SK-N-SH treated with all-trans-retinoic acid at 6 μM for 48 hours (cell line): ENCODE measurements around the gene IL36A.

Experiments
- ATAC-seq: fragments of 200-7000 bp; cut with Tn5 transposase; 3 replicates; pipeline ENCODE4 v1.9.1; 2020; ENCODE audit warnings: mild to moderate bottlenecking, moderate library complexity
- CSDC2 ChIP-seq: fragments of 250-450 bp; sonication (Bioruptor Pico); IDR thresholded peaks from 2 replicates; pipeline ENCODE4 v1.5.0; 2020; ENCODE audit warnings: mild to moderate bottlenecking, moderate library complexity
- GLIS3 ChIP-seq: fragments of 250-450 bp; sonication (Bioruptor Pico); IDR thresholded peaks from 2 replicates; pipeline ENCODE4 v1.5.0; 2020; ENCODE audit warnings: mild to moderate bottlenecking, moderate library complexity
- ISL1 ChIP-seq: fragments of 250-450 bp; sonication (Bioruptor Pico); IDR thresholded peaks from 2 replicates; pipeline ENCODE4 v2.1.2; 2022; ENCODE audit warnings: mild to moderate bottlenecking, moderate library complexity
- OSR1 ChIP-seq: fragments of 250-450 bp; sonication (Bioruptor Pico); IDR thresholded peaks from 2 replicates; pipeline ENCODE4 v1.8.0; 2022; ENCODE audit warnings: moderate library complexity, mild to moderate bottlenecking, inconsistent platforms
- PPARA ChIP-seq: fragments of 250-450 bp; sonication (Bioruptor Pico); IDR thresholded peaks from 2 replicates; pipeline ENCODE4 v1.5.0; 2020; ENCODE audit warnings: mild to moderate bottlenecking, borderline replicate concordance
- RARB ChIP-seq: fragments of 250-450 bp; sonication (Bioruptor Pico); IDR thresholded peaks from 2 replicates; pipeline ENCODE4 v1.8.0; 2021; ENCODE audit warnings: mild to moderate bottlenecking, moderate library complexity
- SNAI2 ChIP-seq: fragments of 250-450 bp; sonication (Bioruptor Pico); IDR thresholded peaks from 2 replicates; pipeline ENCODE4 v1.5.0; 2020; ENCODE audit warnings: mild to moderate bottlenecking, moderate library complexity
- TCF4 ChIP-seq: fragments of 250-450 bp; sonication (Bioruptor Pico); IDR thresholded peaks from 2 replicates; pipeline ENCODE4 v1.8.0; 2021; ENCODE audit warnings: mild to moderate bottlenecking, moderate library complexity, borderline replicate concordance
- ZFP3 ChIP-seq: fragments of 250-450 bp; sonication (Bioruptor Pico); IDR thresholded peaks from 2 replicates; pipeline ENCODE4 v1.5.0; 2020; ENCODE audit warnings: mild to moderate bottlenecking, moderate library complexity
- ZFP30 ChIP-seq: fragments of 450-650 bp; formaldehyde crosslinking; IDR thresholded peaks from 2 replicates; pipeline ENCODE4 v1.5.0; 2022; ENCODE audit warnings: mild to moderate bottlenecking, moderate library complexity
- ZNF565 ChIP-seq: fragments of 450-650 bp; formaldehyde crosslinking; conservative IDR thresholded peaks from 2 replicates; pipeline ENCODE4 v1.5.0; 2020; ENCODE audit warnings: low read depth, mild to moderate bottlenecking, moderate library complexity
- ZNF70 ChIP-seq: fragments of 450-650 bp; formaldehyde crosslinking; IDR thresholded peaks from 2 replicates; pipeline ENCODE4 v1.5.0; 2020; ENCODE audit warnings: mild to moderate bottlenecking, moderate library complexity
- TF ChIP-seq, protein P1 (sequence below): fragments of 250-450 bp; sonication (Bioruptor Pico); IDR thresholded peaks from 2 replicates; pipeline ENCODE4 v1.5.0; 2020; ENCODE audit warnings: mild to moderate bottlenecking, moderate library complexity
- TF ChIP-seq, protein P2 (sequence below): fragments of 250-450 bp; sonication (Bioruptor Pico); IDR thresholded peaks from 2 replicates; pipeline ENCODE4 v1.5.1; 2021; ENCODE audit warnings: mild to moderate bottlenecking, moderate library complexity
- TF ChIP-seq, protein P3 (sequence below): fragments of 250-450 bp; sonication (Bioruptor Pico); IDR thresholded peaks from 2 replicates; pipeline ENCODE4 v1.5.1; 2020; ENCODE audit warnings: low read depth, mild to moderate bottlenecking, moderate library complexity
- TF ChIP-seq, protein P4 (sequence below): fragments of 250-450 bp; sonication (Bioruptor Pico); IDR thresholded peaks from 2 replicates; pipeline ENCODE4 v1.8.0; 2021; ENCODE audit warnings: low read depth, mild to moderate bottlenecking, moderate library complexity, borderline replicate concordance
- TF ChIP-seq, protein P5 (sequence below): fragments of 250-450 bp; sonication (Bioruptor Pico); IDR thresholded peaks from 2 replicates; pipeline ENCODE4 v1.8.0; 2020; ENCODE audit warnings: mild to moderate bottlenecking, moderate library complexity, borderline replicate concordance

IL36A gene

DNA sequence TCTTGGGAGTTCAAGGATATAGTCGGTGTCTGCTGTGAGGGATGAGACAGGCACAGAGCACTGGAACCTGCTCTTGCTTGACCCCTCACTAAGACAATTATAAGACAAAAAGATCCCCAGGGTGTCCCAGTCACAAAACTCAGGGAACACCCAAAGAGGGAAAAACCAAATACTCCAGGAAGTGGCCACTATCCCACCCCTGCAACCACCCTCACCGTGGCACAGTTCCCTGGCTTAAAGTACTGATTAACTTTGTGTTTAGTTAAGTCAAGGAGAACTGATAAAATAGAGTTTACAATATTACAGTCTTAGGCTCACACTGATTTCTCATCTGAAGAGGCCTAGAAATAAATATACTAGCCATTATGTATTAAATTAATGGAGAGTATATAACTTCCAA is 33.9 kb downstream of the IL36A start:
- ATAC-seq = no peak
- TF ChIP-seq OSR1 (CRISPR knock-in tag) (no peak), RARB (CRISPR knock-in tag) (no peak), GLIS3 (CRISPR knock-in tag) (no peak), PPARA (CRISPR knock-in tag) (no peak), TCF4 (CRISPR knock-in tag) (no peak), ZNF70 (no peak), ZNF565 (CRISPR knock-in tag) (no peak), ZFP30 (CRISPR knock-in tag) (no peak), CSDC2 (CRISPR knock-in tag) (no peak), ISL1 (CRISPR knock-in tag) (no peak), ZFP3 (CRISPR knock-in tag) (no peak)
- TF ChIP-seq, protein P1, sequence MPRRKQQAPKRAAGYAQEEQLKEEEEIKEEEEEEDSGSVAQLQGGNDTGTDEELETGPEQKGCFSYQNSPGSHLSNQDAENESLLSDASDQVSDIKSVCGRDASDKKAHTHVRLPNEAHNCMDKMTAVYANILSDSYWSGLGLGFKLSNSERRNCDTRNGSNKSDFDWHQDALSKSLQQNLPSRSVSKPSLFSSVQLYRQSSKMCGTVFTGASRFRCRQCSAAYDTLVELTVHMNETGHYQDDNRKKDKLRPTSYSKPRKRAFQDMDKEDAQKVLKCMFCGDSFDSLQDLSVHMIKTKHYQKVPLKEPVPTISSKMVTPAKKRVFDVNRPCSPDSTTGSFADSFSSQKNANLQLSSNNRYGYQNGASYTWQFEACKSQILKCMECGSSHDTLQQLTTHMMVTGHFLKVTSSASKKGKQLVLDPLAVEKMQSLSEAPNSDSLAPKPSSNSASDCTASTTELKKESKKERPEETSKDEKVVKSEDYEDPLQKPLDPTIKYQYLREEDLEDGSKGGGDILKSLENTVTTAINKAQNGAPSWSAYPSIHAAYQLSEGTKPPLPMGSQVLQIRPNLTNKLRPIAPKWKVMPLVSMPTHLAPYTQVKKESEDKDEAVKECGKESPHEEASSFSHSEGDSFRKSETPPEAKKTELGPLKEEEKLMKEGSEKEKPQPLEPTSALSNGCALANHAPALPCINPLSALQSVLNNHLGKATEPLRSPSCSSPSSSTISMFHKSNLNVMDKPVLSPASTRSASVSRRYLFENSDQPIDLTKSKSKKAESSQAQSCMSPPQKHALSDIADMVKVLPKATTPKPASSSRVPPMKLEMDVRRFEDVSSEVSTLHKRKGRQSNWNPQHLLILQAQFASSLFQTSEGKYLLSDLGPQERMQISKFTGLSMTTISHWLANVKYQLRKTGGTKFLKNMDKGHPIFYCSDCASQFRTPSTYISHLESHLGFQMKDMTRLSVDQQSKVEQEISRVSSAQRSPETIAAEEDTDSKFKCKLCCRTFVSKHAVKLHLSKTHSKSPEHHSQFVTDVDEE = no peak
- TF ChIP-seq, protein P2, sequence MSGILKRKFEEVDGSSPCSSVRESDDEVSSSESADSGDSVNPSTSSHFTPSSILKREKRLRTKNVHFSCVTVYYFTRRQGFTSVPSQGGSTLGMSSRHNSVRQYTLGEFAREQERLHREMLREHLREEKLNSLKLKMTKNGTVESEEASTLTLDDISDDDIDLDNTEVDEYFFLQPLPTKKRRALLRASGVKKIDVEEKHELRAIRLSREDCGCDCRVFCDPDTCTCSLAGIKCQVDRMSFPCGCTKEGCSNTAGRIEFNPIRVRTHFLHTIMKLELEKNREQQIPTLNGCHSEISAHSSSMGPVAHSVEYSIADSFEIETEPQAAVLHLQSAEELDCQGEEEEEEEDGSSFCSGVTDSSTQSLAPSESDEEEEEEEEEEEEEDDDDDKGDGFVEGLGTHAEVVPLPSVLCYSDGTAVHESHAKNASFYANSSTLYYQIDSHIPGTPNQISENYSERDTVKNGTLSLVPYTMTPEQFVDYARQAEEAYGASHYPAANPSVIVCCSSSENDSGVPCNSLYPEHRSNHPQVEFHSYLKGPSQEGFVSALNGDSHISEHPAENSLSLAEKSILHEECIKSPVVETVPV (CRISPR knock-in tag) = no peak
- TF ChIP-seq, protein P3, sequence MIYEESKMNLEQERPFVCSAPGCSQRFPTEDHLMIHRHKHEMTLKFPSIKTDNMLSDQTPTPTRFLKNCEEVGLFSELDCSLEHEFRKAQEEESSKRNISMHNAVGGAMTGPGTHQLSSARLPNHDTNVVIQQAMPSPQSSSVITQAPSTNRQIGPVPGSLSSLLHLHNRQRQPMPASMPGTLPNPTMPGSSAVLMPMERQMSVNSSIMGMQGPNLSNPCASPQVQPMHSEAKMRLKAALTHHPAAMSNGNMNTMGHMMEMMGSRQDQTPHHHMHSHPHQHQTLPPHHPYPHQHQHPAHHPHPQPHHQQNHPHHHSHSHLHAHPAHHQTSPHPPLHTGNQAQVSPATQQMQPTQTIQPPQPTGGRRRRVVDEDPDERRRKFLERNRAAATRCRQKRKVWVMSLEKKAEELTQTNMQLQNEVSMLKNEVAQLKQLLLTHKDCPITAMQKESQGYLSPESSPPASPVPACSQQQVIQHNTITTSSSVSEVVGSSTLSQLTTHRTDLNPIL = no peak
- TF ChIP-seq, protein P4, sequence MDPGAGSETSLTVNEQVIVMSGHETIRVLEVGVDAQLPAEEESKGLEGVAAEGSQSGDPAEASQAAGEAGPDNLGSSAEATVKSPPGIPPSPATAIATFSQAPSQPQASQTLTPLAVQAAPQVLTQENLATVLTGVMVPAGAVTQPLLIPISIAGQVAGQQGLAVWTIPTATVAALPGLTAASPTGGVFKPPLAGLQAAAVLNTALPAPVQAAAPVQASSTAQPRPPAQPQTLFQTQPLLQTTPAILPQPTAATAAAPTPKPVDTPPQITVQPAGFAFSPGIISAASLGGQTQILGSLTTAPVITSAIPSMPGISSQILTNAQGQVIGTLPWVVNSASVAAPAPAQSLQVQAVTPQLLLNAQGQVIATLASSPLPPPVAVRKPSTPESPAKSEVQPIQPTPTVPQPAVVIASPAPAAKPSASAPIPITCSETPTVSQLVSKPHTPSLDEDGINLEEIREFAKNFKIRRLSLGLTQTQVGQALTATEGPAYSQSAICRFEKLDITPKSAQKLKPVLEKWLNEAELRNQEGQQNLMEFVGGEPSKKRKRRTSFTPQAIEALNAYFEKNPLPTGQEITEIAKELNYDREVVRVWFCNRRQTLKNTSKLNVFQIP (CRISPR knock-in tag) = no peak
- TF ChIP-seq, protein P5, sequence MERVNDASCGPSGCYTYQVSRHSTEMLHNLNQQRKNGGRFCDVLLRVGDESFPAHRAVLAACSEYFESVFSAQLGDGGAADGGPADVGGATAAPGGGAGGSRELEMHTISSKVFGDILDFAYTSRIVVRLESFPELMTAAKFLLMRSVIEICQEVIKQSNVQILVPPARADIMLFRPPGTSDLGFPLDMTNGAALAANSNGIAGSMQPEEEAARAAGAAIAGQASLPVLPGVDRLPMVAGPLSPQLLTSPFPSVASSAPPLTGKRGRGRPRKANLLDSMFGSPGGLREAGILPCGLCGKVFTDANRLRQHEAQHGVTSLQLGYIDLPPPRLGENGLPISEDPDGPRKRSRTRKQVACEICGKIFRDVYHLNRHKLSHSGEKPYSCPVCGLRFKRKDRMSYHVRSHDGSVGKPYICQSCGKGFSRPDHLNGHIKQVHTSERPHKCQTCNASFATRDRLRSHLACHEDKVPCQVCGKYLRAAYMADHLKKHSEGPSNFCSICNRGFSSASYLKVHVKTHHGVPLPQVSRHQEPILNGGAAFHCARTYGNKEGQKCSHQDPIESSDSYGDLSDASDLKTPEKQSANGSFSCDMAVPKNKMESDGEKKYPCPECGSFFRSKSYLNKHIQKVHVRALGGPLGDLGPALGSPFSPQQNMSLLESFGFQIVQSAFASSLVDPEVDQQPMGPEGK (CRISPR knock-in tag) = no peak

- no peak for ATAC-seq
These were observed 34.5 kb downstream of the IL36A start for GRCh38 chr2:113039719-113040118.

More at GRCh38 chr2:113039719-113040118, 34.5 kb downstream of the IL36A start:
- TF ChIP-seq ISL1 (CRISPR knock-in tag) = no peak
- TF ChIP-seq GLIS3 (CRISPR knock-in tag) = no peak
- TF ChIP-seq TCF4 (CRISPR knock-in tag) = no peak
- TF ChIP-seq, protein P2 (CRISPR knock-in tag) = no peak
- TF ChIP-seq ZFP30 (CRISPR knock-in tag) = no peak
- TF ChIP-seq PPARA (CRISPR knock-in tag) = no peak
- no peak for TF ChIP-seq SNAI2 (CRISPR knock-in tag)
- TF ChIP-seq, protein P5 (CRISPR knock-in tag) = no peak
- TF ChIP-seq, protein P4 (CRISPR knock-in tag) = no peak
